Caki2 (cell line): Measurements from ENCODE around the gene CASD1. TPM values are rescaled to one million over a fixed set of nuclear protein-coding genes. Genes with fewer than 3 reads are reported as not detected.

Experiments
- DNase-seq: peaks from one replicate; pipeline ENCODE4 v3.0.0-alpha.2; 2015; ENCODE audit warnings: low read depth
- in situ Hi-C: cut with HindIII; loops from 2 replicates; pipeline ENCODE4 v1.10.0; 2016; ENCODE audit warnings: low sequenced_read_pairs, low pct_unique_long_range_greater_than_20kb, mixed read lengths
- total RNA-seq: library from RNA; depleted of rRNA; stranded (reverse); fragments of >200 nt; shearing (Covaris generic); gene quantifications from 2 replicates; pipeline ENCODE4 v1.2.3, GENCODE V29; 2014; ENCODE audit warnings: low replicate concordance

Gene CASD1
- total RNA-seq, 1 experiment from 2014 or later, result 13.3 TPM

GRCh38 chr7:94510582-94511496, 1.2 kb downstream of the CASD1 start:
- in situ Hi-C loops, result no loop called here
- no peak for DNase-seq

- in situ Hi-C loops, result no loop called here
- DNase-seq, result peak; percentile 29
These were observed 2.1 kb downstream of the CASD1 start for GRCh38 chr7:94511718-94512117.

GRCh38 chr7:94512735-94513564, 3.3 kb downstream of the CASD1 start:
- in situ Hi-C loops, result no loop called here
- DNase-seq, result no peak

- DNase-seq, result no peak
These were observed 3.9 kb downstream of the CASD1 start for GRCh38 chr7:94513565-94513860.

GRCh38 chr7:94514140-94514889, 4.7 kb downstream of the CASD1 start:
- in situ Hi-C loops, result no loop called here

More at GRCh38 chr7:94513565-94513860, 3.9 kb downstream of the CASD1 start:
- in situ Hi-C loops, result no loop called here

GRCh38 chr7:94514917-94515316, 5.3 kb downstream of the CASD1 start:
- DNase-seq, result no peak
- in situ Hi-C loops, result no loop called here

More at GRCh38 chr7:94514140-94514889, 4.7 kb downstream of the CASD1 start:
- DNase-seq, result no peak

GRCh38 chr7:94525923-94526322, 16.3 kb downstream of the CASD1 start:
- no peak for DNase-seq
- in situ Hi-C loops, result no loop called here

GRCh38 chr7:94529516-94529915, 19.9 kb downstream of the CASD1 start:
- DNase-seq, result no peak
- in situ Hi-C loops, result no loop called here

- no peak for DNase-seq
- in situ Hi-C loops, result no loop called here
These were observed 20.5 kb downstream of the CASD1 start for GRCh38 chr7:94530109-94530508.

- in situ Hi-C loops, result no loop called here
- no peak for DNase-seq
These were observed 23.1 kb downstream of the CASD1 start for GRCh38 chr7:94532676-94533075.

- DNase-seq, result no peak
- in situ Hi-C loops, result no loop called here
These were observed 30.8 kb downstream of the CASD1 start for GRCh38 chr7:94540428-94540827.

GRCh38 chr7:94547126-94547525, 37.5 kb downstream of the CASD1 start:
- DNase-seq, result no peak
- in situ Hi-C loops, result no loop called here

- in situ Hi-C loops, result no loop called here
- DNase-seq, result no peak
These were observed 46.4 kb downstream of the CASD1 start for GRCh38 chr7:94556028-94556427.

GRCh38 chr7:94557215-94557614, 47.6 kb downstream of the CASD1 start:
- no peak for DNase-seq
- in situ Hi-C loops, result no loop called here

- DNase-seq, result no peak
These were observed 50.4 kb downstream of the CASD1 start for GRCh38 chr7:94559972-94560371.

GRCh38 chr7:94561841-94562514, 52.4 kb downstream of the CASD1 start:
- in situ Hi-C loops, result no loop called here
- DNase-seq, result no peak

More at GRCh38 chr7:94559972-94560371, 50.4 kb downstream of the CASD1 start:
- in situ Hi-C loops, result no loop called here

GRCh38 chr7:94562525-94562924, 52.9 kb downstream of the CASD1 start:
- DNase-seq, result no peak
- in situ Hi-C loops, result no loop called here

GRCh38 chr7:94565247-94565894, 55.8 kb downstream of the CASD1 start:
- DNase-seq, result no peak
- in situ Hi-C loops, result no loop called here
